Embryonic facial prominence (tissue), 1 donor: ENCODE data around the gene SEC24D.
"Not testable (repeated sequence)": the region's sequence is repeated elsewhere in the genome, so short reads cannot be mapped to it uniquely, and the experiment has no call there.

Source experiments
- DNase-seq: peaks from one replicate; pipeline ENCODE4 v3.0.0-alpha.2; 2016; ENCODE audit errors: extremely low spot score

The SEC24D gene

GRCh38 chr4:118810991-118811764 is 24.7 kb downstream of the SEC24D start:
- DNase-seq: no peak

- no peak for DNase-seq
Observed at GRCh38 chr4:118807659-118808058, 28.3 kb downstream of the SEC24D start.

- DNase-seq: no peak
Observed at GRCh38 chr4:118803253-118803652, 32.7 kb downstream of the SEC24D start.

- no peak for DNase-seq
Observed at GRCh38 chr4:118801895-118802575, 33.9 kb downstream of the SEC24D start.

- DNase-seq: no peak
Observed at GRCh38 chr4:118799231-118799942, 36.5 kb downstream of the SEC24D start.

GRCh38 chr4:118798658-118799057 is 37.3 kb downstream of the SEC24D start:
- DNase-seq: no peak

GRCh38 chr4:118797558-118798142 is 38.3 kb downstream of the SEC24D start:
- no peak for DNase-seq

- DNase-seq: not testable (repeated sequence)
Observed at GRCh38 chr4:118791690-118792446, 44.1 kb downstream of the SEC24D start.

- no peak for DNase-seq
Observed at GRCh38 chr4:118790544-118790943, 45.4 kb downstream of the SEC24D start.

GRCh38 chr4:118788911-118789310 is 47.0 kb downstream of the SEC24D start:
- no peak for DNase-seq

GRCh38 chr4:118787844-118788380 is 48.0 kb downstream of the SEC24D start:
- no peak for DNase-seq

- DNase-seq: no peak
Observed at GRCh38 chr4:118784776-118785175, 51.1 kb downstream of the SEC24D start.

- DNase-seq: no peak
Observed at GRCh38 chr4:118783887-118784286, 52.0 kb downstream of the SEC24D start.

- not testable (repeated sequence) for DNase-seq
Observed at GRCh38 chr4:118782886-118783285, 53.0 kb downstream of the SEC24D start.

- not testable (repeated sequence) for DNase-seq
Observed at GRCh38 chr4:118777649-118778048, 58.3 kb downstream of the SEC24D start.

- not testable (repeated sequence) for DNase-seq
Observed at GRCh38 chr4:118776955-118777640, 58.8 kb downstream of the SEC24D start.

GRCh38 chr4:118776157-118776954 is 59.6 kb downstream of the SEC24D start:
- no peak for DNase-seq

GRCh38 chr4:118775405-118775804 is 60.5 kb downstream of the SEC24D start:
- DNase-seq: no peak

GRCh38 chr4:118774989-118775388 is 60.9 kb downstream of the SEC24D start:
- DNase-seq: no peak

GRCh38 chr4:118774321-118774720 is 61.6 kb downstream of the SEC24D start:
- DNase-seq: no peak
